NCI-H510A (cell line): ENCODE measurements around the gene IMMP2L.

ENCODE experiments used
- DNase-seq: peaks from one replicate; lab custom pipeline; 2025; lab: John Stamatoyannopoulos, UW

Gene IMMP2L

DNA sequence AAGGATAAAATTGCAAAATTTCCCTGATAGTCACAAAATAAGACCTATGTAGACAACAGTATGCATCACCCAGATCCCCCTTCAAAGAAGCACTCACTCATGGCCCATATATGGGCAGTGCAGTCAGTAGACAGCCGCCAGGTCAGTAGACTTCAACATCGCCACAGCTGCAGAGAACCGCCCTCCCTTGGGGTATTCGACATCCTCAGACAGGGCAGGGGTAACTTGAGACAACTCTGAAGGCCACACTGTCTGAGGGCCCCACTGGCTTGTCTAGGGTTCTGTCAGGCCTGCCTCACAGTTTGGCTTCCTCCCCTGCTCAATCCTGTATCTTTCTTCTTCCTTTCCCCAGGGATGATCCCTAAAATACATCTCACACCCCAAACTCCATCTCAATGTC is 172.3 kb downstream of the IMMP2L start:
- DNase-seq = no peak

- no peak for DNase-seq
Observed at GRCh38 chr7:111388912-111389311, 173.4 kb downstream of the IMMP2L start.

- no peak for DNase-seq
Observed at GRCh38 chr7:111388016-111388415, 174.3 kb downstream of the IMMP2L start.

- DNase-seq = no peak
Observed at GRCh38 chr7:111384065-111384891, 178.0 kb downstream of the IMMP2L start.

DNA sequence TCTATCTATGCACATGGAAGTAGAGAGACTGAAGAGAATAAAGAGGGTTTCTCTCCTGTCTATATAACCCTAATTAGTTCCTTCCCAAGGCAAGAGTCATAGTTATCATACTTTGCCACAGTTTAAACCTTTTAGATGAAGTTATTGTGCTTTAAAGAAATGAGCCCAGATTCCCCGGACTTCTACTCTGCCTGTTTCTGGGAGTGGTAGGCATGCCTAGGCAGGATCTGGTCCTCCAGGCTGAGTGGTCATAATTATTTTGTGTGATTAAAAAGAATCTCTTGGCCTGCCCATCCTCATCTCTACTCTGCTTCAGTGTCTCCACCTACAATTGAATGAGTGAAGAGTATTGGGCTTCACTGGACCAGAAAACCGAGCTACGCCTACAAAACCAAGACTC is 179.2 kb downstream of the IMMP2L start:
- DNase-seq = no peak

GRCh38 chr7:111381590-111381989 is 180.7 kb downstream of the IMMP2L start:
- DNase-seq = no peak

DNA sequence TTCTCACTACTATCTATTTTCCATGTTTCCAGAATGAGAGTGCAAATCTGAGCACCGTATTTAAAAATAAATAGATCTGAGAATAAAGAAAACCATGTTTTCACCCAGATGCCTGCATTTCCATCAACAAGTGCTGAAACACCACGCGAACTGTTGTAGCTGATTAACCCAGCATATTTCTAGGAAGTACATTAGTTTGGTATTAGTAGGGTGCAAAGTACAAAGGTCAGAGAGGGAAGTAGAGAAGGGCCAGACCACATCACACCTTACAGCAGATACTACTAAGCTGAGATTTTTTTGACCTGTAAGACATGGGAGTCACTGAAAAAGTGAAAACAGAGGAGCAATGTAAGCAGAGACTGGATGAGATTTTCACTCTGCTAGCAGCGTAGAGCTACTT is 181.3 kb downstream of the IMMP2L start:
- no peak for DNase-seq

- DNase-seq = no peak
Observed at GRCh38 chr7:111374027-111374426, 188.3 kb downstream of the IMMP2L start.

- no peak for DNase-seq
Observed at GRCh38 chr7:111371437-111371836, 190.9 kb downstream of the IMMP2L start.

DNA sequence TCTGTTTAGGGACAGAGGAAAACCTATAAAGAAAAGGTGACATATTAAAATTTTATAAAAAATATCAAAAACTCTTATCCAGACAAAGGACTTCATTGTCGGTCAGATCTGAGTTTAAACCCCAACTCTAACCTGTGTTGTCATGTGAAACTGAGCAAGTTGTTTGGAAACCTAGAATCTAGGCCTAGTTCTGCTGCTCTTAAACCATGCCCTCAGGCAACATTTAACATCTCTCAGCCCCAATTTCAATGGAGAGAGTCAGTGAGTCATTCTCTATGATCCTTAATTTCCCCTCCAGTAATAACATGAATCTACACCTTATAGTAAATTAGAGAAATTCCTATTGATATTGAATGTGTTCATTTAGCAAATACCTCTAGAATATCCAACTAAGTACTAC is 192.3 kb downstream of the IMMP2L start:
- DNase-seq = no peak

GRCh38 chr7:111368381-111369065 is 193.8 kb downstream of the IMMP2L start:
- DNase-seq = no peak

- DNase-seq = no peak
Observed at GRCh38 chr7:111364413-111364812, 197.9 kb downstream of the IMMP2L start.

GRCh38 chr7:111363099-111363498 is 199.2 kb downstream of the IMMP2L start:
- no peak for DNase-seq

GRCh38 chr7:111362506-111363054 is 199.7 kb downstream of the IMMP2L start:
- no peak for DNase-seq

GRCh38 chr7:111358915-111359314 is 203.4 kb downstream of the IMMP2L start:
- no peak for DNase-seq

DNA sequence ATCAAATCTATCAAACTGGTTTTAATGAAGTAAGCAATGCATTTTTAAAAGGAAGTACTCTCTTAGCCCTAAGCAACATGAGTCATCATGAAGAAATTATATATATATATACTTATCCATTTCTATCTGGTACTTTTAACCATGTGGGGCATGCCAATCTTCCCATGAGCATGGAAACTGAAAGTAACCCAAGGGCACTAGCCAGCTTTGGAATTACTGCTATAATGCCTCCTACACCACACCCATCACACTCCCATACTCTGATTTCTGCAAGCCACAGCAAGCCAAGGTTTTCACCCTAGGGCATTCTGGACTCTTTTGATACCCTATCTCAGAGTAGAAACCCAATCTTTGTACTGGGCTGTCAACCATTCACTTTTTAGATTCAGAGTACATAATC is 204.6 kb downstream of the IMMP2L start:
- DNase-seq = no peak

GRCh38 chr7:111356941-111357340 is 205.4 kb downstream of the IMMP2L start:
- no peak for DNase-seq

DNA sequence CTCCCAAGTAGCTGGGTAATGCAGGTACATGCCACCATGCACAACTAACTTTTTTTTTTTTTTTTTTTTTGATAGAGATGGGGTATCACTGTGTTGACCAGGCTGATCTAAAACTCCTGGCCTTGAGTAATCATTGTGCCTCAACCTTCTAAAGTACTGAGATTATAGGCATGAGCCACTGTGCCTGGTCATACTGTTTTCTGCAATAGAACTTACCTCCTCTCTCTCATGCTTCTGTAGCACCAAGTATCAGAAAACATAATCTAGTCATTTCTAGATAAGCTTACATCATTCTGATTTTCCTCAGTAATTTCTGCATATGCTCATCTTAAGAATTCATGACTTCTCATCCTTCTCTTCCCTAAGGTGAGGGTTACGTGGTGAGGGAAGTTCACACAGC is 210.0 kb downstream of the IMMP2L start:
- DNase-seq = no peak

- no peak for DNase-seq
Observed at GRCh38 chr7:111346219-111346618, 216.1 kb downstream of the IMMP2L start.

GRCh38 chr7:111343017-111343416 is 219.3 kb downstream of the IMMP2L start:
- no peak for DNase-seq

- no peak for DNase-seq
Observed at GRCh38 chr7:111339006-111339405, 223.3 kb downstream of the IMMP2L start.

- no peak for DNase-seq
Observed at GRCh38 chr7:111333010-111333409, 229.3 kb downstream of the IMMP2L start.

- DNase-seq = no peak
Observed at GRCh38 chr7:111330235-111330523, 232.1 kb downstream of the IMMP2L start.
